ENCODE measurements around the gene NAPA.

NAPA gene

DNA sequence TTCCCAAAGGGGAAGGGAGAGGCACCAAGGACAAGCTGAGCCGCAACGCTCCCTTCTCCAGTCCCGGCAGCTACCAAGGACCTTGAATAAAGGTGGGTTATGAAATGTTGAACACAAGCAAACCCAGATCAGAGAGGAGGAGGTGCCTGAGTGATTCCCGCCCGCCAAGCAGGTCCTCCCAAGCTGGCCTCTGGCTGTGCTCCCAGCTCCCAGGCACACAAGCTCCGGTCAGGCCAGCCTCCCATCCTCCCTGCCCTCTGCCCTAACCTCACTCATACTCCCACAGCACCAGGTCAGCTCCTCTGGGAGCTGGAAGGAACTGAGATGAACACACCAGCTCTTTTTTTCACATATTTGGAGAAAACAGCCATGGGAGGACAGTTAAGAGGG lies 3.7 kb downstream of the NAPA start:
- TF ChIP-seq, protein P1, sequence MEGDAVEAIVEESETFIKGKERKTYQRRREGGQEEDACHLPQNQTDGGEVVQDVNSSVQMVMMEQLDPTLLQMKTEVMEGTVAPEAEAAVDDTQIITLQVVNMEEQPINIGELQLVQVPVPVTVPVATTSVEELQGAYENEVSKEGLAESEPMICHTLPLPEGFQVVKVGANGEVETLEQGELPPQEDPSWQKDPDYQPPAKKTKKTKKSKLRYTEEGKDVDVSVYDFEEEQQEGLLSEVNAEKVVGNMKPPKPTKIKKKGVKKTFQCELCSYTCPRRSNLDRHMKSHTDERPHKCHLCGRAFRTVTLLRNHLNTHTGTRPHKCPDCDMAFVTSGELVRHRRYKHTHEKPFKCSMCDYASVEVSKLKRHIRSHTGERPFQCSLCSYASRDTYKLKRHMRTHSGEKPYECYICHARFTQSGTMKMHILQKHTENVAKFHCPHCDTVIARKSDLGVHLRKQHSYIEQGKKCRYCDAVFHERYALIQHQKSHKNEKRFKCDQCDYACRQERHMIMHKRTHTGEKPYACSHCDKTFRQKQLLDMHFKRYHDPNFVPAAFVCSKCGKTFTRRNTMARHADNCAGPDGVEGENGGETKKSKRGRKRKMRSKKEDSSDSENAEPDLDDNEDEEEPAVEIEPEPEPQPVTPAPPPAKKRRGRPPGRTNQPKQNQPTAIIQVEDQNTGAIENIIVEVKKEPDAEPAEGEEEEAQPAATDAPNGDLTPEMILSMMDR (IDR thresholded peaks at IDR 0.05; ENCODE audit: borderline replicate concordance, control extremely low read depth, extremely low read depth, insufficient read depth, missing control alignments) = no peak
- in situ Hi-C loops (cut with MboI; ENCODE audit: low sequenced_read_pairs, unreplicated experiment) = no loop called here
- DNase-seq (ENCODE audit: low spot score) = no peak

DNA sequence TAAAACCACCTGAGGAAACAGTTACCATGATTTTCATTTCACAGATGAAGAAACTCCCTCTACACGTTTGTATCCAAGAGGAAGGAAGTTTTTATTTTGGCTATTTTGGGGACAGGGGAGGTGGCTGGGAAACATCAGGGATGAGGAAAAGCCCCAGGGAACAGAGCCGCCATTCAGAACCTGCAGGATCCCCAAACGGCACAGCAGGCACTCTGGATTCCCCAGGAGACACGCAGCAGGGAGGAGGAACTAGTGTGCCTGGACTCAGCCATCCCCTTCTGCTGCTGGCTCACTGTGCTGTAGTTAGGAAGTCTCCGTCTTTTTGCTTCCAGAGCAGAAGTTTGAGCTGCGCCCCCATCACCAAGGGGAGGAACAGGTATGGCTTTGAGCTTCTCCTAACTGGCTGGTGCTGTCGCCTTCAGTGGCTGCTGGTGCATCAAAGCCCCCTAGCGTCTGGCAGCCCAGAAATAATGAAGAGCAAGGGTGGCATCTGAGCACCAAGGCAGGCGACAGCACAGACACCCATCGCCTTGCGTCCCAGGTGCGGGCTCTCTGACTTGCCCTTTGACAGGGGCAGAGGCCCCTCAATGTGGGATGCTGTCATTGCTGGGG lies 4.2 kb downstream of the NAPA start:
- DNase-seq (ENCODE audit: low spot score) = no peak
- TF ChIP-seq, protein P1 (IDR thresholded peaks at IDR 0.05; ENCODE audit: borderline replicate concordance, control extremely low read depth, extremely low read depth, insufficient read depth, missing control alignments) = no peak
- in situ Hi-C loops (cut with MboI; ENCODE audit: low sequenced_read_pairs, unreplicated experiment) = no loop called here

DNA sequence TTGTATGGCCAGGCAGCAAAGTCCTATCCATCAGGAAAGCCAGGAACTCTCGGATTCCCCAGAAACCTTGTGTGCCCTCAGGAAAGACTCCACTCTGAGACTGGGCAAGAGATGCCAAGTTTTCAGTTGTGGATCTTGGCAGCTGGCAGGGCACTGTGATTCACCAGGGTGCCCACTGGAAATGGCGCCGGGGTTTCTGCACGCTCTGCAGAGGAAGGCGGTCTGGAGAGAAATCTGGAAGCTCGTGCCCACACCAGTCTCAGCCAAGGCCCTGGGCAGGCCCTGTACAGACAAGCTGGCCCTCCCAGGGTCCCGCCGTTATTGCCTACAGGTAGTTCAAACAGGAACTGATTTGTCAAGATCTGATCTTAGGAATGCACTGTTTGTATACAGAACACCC lies 4.9 kb downstream of the NAPA start:
- TF ChIP-seq, protein P1 (IDR thresholded peaks at IDR 0.05; ENCODE audit: borderline replicate concordance, control extremely low read depth, extremely low read depth, insufficient read depth, missing control alignments) = no peak
- DNase-seq (ENCODE audit: low spot score) = no peak
- in situ Hi-C loops (cut with MboI; ENCODE audit: low sequenced_read_pairs, unreplicated experiment) = no loop called here

DNA sequence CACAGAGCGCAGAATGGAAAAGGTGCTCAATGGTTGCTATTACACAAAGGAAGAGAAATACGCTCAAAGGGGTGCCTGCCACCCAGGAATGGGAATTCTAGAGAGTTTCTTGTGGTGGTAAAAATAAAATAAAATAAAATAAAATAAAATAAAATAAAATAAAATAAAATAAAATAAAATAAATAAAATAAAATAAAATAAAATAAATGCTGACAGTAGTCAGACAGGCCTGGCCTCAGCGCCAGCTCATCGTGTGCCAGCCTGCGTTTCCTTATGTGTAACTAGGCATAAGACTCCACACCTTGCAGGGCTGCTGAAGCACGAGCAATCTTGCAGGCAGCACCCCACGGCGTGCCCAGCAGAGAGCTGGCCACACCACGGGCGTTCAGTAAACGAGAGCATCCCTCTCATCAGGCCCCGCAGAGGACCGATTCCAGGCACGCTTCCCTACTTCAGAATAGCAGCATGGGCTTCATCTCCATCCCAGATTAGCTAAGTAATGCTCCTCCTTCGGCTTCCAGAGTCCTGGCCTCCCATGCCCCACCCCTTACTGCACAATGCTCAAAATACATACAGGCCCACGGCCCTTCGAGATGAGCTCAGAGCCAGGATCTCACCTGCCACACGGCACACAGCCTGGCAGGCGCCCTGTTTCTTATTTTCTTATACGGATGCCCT lies 5.6 kb downstream of the NAPA start:
- TF ChIP-seq, protein P1 (IDR thresholded peaks at IDR 0.05; ENCODE audit: borderline replicate concordance, control extremely low read depth, extremely low read depth, insufficient read depth, missing control alignments) = no peak
- no peak for DNase-seq (ENCODE audit: low spot score)
- in situ Hi-C loops (cut with MboI; ENCODE audit: low sequenced_read_pairs, unreplicated experiment) = no loop called here

DNA sequence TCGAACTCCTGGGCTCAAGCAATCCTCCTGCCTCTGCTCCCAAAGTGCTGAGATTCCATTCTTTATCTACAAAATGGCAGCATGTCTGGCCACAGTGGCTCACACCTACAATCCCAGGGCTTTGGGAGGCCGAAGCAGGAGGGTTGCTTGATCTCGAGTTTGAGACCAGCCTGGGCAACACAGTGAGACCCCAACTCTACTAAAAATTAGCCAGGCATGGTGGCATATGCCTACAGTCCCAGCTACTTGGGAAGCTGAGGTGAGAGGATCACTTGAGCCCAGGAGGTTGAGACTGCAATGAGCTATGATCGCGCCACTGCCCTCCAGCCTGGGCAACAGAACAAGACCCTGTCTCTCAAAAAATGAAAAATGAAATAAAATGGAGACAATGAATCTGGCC lies 6.1 kb downstream of the NAPA start:
- no peak for DNase-seq (ENCODE audit: low spot score)
- in situ Hi-C loops (cut with MboI; ENCODE audit: low sequenced_read_pairs, unreplicated experiment) = no loop called here

DNA sequence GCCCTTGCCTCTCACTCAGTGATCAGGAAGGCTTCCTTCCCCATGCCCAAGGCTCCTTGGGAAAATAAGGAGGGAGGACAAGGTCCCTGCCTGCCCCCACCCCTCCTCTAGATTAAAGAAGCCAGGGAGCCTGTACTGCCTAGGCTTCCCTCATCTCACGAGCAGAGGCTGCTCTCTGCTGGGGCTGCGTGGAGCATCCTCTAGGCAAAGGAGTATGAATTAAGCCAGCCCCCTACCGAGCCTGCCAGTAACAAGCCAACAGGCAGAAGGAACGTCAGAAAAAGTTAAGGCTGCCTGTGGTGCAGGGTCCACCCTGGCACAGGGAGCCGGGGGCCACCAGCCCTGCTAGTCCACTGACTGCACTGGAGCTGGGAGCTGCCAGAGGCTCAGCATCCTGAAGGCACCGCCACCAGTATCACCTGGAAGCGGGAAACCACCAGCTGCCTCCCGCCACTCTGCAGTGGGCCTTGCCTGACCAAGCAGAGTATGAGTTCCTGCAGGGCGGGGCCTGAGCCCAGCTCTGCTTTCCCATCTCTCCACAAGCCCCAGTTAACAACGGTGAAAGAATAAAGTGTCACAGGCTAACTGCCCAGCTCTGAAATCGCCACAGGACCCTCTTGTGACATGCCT lies 6.8 kb downstream of the NAPA start:
- no peak for DNase-seq (ENCODE audit: low spot score)
- TF ChIP-seq, protein P1 (IDR thresholded peaks at IDR 0.05; ENCODE audit: borderline replicate concordance, control extremely low read depth, extremely low read depth, insufficient read depth, missing control alignments) = no peak
- in situ Hi-C loops (cut with MboI; ENCODE audit: low sequenced_read_pairs, unreplicated experiment) = no loop called here

More for the DNA sequence above, 6.1 kb downstream of the NAPA start:
- TF ChIP-seq, protein P1 (IDR thresholded peaks at IDR 0.05; ENCODE audit: borderline replicate concordance, control extremely low read depth, extremely low read depth, insufficient read depth, missing control alignments) = no peak
